Right ventricle myocardium inferior (tissue), 1 donor: ENCODE data around the gene NHEJ1. TPM values are rescaled to one million over a fixed set of nuclear protein-coding genes. Genes with fewer than 3 reads are reported as not detected.

Experiments used
- ATAC-seq: fragments of 200-7000 bp; cut with Tn5 transposase; one replicate; pipeline ENCODE4 v1.9.1; 2020; ENCODE audit warnings: mild to moderate bottlenecking, moderate library complexity
- DNase-seq: peaks from one replicate; pipeline ENCODE4 v3.0.0; 2021; ENCODE audit errors: missing footprints
- intact Hi-C: fragments of 100-400 bp; cut with DNase I; formaldehyde crosslinking; loops from one replicate; pipeline ENCODE4 v1.11.0; 2022
- total RNA-seq: library from RNA; stranded (reverse); fragmentation: NEBNext Ultra II Directional; extraction: Animal tissue kit (Norgen Biotek cat#: 25700); gene quantifications from one replicate; pipeline ENCODE4 v1.2.1, GENCODE V29; 2021
- donor health status: DM: no; HTN: yes; CAD: no; lungs with severe emphysema.

The NHEJ1 gene
- total RNA-seq, 1 donor from 2014 or later = 9.7 TPM

DNA sequence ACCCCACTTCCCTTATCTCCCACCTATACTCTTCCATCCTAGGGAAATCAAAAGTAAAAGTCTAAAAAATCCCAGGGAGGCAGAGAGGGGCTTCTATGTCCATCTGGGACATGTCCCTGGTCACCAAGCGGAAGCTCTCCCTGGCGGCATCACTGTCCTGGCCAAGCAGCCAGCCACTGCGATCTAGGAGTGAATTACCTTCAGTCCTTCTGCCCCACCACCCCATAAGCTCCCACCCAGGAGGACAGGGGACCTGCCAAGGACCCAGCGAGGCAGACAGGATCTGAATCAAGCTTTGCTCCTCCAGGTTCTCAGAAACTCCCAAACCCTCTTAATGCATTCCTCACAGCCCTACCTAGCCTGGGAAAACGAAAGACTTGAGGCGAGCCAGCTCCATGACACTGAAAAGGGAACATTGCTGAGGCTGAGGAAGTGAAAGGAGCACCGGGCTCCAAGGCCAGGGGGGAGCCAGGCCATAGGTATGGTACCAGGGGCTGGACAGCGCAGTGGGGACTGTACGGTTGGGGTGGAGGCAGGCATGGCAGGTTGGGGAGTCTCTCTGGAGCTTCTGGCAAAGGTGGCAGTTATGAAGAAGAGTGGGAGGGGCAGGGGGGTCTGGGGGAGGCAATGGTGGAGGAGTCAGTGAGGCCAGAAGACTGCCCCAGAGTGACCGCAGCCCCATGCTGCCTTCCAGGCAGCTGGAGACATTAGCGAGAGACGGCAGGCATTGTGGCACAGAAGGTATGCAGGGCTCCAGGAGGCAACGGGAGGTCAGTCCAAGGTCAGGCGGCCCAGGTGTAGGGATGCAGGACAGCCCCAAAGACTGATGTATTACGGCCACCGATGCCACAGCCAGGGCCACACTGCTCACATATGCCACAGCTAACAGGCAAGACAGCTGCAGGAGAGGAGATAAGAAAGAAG is 11.9 kb upstream of the NHEJ1 start:
- DNase-seq (no peak), ATAC-seq (no peak)
- intact Hi-C loops = no loop called here

DNA sequence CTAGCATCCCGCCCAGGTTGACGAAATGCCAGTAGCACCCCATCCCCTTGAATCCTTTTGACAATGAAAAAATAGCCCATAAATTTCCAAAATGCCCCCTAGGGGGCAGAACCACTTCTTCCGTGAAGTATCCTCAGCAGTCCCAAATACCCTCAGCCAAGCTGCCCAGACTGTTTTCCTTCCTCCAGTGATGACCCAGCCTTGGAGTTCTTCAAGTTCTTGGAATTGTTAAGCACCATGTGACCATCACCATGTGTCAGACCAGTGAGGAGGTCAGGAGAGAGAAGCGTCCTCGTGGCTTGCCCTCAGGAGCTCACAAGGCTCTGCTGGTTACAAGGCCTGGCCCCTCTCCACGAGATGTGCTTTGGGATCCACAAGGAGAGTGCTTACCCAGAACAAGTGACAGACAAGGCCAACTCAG is 10.6 kb upstream of the NHEJ1 start:
- intact Hi-C loops = no loop called here
- DNase-seq = no peak

DNA sequence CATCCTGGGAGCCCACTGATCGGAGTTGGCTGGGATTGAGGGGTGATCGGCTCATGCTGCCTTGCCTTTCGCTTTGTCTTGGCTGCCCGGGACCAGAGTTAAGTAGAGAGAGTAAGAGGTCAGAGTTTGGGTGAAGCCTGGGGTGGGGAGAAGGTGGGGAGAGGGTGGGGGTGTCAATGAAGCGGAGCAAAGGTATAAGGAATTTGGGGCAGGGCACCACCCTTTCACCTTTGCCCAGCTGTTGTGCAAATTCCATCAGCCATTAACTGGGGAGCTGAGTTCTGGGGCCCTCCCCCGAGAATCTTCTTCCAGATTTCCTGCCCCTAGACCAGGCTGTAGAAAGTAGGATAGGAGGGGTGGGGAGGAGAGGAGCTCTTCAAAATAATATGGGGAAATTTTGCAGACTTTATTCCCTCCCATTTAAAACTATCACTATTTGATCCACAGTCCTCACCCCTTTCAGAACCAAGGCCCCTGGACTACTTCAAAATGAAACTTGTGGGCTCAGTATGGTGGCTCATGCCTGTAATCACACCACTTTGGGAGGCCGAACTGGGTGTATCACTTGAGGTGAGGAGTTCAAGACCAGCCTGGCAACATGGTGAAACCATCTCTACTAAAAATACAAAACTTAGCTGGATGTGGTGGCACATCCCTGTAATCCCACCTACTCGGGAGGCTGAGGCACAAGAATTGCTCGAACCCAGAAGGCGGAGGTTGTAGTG is 9.5 kb upstream of the NHEJ1 start, which contains the start of gene SLC23A3:
SLC23A3 (minus strand) TSS at position 100 of the 725 bp plus-strand sequence; CDS start at position 55, 45 bp downstream.
- intact Hi-C loops = no loop called here
- no peak for DNase-seq
- ATAC-seq = no peak

More for the DNA sequence above, 10.6 kb upstream of the NHEJ1 start:
- ATAC-seq = peak; percentile 71

DNA sequence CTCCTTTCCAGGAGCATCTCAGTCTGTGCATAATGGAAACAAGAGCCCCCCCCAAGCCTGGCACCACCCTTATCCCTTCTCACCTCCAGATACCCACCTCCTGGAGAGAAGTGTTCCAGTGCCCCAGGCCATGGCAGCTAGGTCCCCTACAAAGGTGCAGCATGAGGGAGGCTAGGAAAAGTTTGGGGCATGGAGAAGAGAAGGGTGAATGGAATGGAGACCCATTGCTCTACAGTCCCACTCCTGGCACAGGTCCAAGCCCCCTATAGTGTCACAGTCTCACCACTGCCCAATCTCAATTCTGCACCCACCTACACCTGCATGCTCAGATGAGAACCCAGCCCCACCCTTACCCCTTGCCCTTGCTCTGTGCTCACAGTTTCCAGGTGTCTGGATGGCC is 8.3 kb upstream of the NHEJ1 start:
- no peak for DNase-seq
- ATAC-seq = no peak
- intact Hi-C loops = no loop called here

DNA sequence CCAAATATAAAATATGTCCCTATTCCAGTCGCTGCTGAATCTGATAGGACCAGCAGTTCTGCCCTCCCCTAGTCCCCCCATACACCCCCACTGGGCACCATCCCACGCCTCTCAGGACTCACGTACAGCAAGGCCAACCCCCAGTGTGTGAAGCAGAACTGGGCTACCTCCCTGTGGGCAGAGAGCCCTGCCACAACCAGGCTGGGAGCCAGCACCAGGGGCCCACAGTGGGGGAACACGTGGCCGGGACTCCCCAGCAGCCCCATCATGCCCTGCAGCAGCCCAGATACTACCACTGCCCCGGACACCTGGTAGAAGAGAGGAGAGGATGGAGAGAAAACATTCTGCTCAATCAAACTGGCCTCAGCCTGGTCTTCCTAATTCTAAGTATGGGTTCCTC is 7.9 kb upstream of the NHEJ1 start:
- DNase-seq (no peak), ATAC-seq (no peak)
- intact Hi-C loops = no loop called here

DNA sequence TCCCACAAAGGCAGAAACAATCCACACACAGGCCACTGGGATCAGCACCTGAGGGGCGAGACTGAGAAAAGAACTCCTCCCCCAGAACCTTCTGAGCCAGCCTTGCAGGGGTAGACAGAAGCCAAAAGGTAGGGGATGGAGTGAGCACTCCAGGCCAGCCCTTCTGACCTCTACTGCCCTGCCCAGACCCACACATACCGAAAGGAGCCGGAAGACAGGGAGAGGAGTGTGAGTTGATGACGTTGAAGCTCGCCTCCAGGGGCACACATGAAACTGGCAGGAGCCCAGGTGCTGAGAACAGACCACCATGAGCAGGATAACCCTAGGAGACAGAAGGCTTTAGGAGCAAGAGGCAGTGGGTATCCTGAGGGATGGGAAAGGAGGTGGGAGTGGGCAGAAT is 7.4 kb upstream of the NHEJ1 start:
- ATAC-seq (no peak), DNase-seq (no peak)
- intact Hi-C loops = no loop called here

DNA sequence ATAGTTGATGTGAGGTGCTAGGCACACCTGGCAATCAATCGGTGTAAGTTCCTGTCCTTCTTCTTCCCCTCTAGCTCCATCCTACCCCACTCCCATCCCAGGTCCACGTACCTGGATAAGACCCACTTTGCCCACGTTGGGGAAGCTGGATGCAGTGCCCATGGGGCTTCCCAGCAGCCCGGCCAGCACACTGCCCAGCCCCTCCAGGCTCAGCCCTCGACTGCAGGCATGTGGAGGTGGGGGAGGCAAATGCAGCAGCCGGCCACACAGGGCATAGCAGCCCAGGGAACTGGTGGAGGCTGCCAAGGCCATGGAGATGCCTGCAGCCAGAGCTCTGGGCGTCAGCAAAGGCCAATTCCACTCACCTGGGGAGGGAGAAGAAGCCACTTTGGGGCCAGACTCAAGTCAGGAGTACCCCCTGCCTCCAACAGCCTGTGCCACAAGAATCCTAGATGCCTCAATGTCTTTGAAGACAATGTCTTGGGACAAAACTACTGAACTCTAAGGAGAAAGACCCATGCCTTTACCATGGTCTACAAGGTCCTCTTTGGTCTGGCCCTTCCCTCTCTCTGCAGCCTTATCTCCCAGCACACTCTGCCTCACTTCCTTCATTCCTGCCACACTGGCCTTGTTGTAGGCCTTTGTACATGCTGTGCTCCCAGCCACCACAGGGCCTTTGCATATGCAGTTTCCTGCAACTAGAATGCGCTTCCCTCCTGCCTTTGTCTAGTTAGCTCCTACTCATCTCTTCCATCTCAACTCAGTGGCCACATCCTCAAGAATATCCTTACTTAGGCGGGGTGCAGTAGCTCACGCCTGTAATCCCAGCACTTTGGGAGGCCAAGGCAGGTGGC is 4.7 kb upstream of the NHEJ1 start:
- intact Hi-C loops = no loop called here
- DNase-seq (no peak), ATAC-seq (no peak)

DNA sequence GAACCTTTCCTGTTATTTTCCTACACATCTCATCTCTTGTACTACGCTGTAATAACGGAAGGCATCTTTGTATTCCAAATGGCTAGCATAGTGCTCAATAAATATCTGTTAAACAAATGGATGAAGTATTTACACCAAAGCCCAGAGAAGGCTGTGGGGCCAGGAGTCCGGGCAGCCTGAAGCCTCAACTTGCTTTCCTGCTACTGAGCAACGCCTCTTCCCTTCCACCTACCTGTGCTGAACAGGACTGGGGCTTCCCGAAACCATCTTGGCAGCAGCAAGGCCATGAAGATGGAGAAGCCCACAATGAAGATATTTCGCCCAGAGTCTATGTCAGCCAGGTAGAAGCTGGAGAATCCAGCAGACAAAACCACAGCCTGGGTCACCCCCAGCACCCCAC is 2.5 kb upstream of the NHEJ1 start:
- no peak for DNase-seq
- intact Hi-C loops = no loop called here
- no peak for ATAC-seq

DNA sequence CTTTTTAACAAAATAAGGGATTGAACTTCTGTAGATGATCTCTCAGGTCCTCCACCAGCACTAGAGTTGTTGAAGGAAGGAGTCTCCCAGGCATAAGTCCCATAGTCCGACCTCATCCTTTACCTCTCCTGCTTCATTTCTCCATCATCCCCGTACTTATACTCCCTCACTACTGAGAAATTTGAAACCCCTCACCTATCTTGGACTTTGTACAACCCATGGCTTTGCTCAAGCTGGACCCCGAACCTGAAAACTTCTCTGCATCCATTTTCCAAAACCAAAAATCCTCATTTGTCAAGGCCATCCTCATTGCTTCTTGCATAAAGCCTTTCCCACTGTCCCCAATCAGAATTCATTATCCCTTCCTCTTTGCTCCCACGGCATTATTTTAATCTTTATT is 482 bp upstream of the NHEJ1 start:
- ATAC-seq = no peak
- DNase-seq = no peak
- intact Hi-C loops = no loop called here

DNA sequence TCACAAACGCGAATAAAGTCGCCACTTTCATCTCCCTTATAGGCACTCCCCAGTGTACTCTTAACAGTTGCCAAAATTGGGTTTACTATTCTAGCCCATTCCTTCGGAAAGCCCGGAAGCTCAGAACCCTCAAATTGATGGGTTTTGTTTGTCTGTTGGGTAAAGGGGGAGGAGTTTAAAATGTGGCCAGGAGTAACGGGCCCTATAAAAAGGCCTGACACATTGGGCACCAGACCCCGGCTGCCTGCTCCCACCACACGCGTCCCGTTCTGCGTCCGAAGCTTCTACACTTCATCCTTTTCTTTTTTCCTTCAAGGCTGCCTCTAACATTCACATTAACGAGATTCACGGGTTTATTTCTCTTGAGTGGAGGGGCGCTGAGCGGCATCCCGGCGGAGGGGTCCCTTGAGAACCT is 837 bp downstream of the NHEJ1 start:
- no peak for DNase-seq
- intact Hi-C loops = loop anchor here (1.0 kb wide), 3 partner anchors 18 to 139 kb away; no protein-coding TSS in a partner anchor
- ATAC-seq = no peak

DNA sequence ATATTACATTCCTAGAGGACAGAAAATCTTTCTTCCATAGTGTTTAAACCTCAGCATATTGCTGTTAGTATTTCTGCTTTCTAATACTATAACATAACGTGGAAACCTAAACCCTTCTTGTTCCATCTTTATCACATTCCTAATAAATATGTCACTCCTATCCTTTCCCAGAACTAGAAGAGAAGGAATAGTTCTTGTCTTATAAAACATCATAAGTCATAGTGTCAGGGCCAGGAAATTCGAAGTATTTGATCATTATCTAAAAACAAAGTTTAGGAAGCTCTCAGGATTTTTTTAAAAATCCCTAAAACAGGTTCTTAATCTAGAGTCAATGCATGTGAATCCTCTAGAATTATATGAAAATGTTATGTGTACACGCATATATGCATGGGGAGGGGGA is 2.0 kb downstream of the NHEJ1 start:
- intact Hi-C loops = no loop called here
- no peak for ATAC-seq

DNA sequence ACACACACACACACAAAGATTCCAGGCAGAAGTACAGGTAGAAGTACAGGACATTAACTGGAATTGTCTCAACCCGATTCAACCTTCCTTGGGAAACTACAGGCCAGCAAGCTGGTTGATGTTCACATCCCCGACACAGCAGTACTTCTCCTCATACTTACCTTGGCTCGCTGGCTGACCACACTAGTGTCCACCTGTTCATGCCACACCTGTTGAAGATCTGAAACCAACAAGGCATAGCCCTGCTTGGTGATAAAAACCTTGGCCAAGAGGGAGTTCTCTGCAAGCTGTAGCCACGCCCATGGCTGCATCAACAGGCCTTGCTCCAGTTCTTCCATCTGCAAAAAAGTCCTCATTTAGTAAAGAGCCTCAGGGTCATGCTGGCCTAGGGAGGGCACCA is 2.6 kb downstream of the NHEJ1 start:
- ATAC-seq (no peak), DNase-seq (no peak)
- intact Hi-C loops = no loop called here

More for the DNA sequence above, 2.0 kb downstream of the NHEJ1 start:
- no peak for DNase-seq

DNA sequence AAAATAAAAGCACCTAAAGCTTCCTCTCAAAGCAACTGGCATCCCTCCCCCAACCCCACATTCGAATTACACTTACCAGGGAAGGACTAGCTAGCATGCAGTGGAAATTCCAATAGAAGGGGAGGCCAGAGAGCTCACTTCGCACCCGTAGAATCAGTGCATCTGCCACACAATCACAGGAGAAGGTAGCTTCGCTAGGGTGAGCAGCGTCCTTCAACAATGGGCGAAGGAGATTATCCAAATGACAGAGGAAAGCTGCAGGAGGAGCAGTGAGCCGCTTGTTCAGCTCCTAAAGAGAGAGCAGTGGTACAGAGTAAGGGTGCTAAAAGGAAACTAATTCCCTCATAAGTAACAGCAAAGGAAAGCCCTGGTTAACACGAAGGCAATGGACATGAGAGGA is 3.2 kb downstream of the NHEJ1 start:
- no peak for ATAC-seq
- no peak for DNase-seq
- intact Hi-C loops = no loop called here

DNA sequence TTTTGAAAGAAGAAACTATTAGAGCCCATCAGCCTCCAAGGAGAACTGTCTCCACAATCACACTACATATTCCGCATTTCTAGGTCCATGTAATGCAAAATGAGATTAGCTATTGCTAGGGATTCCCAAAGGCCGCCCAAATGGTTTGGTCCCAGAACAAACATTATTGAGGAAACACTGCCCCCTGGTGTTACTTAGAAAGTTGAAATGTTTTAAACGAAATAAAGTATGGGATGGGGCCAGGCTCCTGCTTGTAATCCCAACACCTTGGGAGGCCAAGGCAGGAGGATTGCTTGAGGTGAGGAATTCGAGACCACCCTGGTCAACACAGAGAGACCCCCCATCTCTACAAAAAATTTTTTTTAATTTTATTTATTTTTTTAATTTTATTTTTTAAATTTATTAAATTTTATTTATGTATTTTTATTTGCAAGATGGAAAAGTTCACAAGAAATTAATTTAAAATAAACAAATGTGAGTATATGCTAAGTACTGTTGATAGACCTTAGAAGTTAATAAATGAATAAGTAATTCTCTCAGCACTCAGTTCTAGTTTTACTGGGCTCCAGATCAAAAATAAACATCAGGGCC is 5.5 kb downstream of the NHEJ1 start:
- intact Hi-C loops = loop anchor here (2.0 kb wide), 1 partner anchor 96 kb away; no protein-coding TSS in a partner anchor
- DNase-seq = no peak

DNA sequence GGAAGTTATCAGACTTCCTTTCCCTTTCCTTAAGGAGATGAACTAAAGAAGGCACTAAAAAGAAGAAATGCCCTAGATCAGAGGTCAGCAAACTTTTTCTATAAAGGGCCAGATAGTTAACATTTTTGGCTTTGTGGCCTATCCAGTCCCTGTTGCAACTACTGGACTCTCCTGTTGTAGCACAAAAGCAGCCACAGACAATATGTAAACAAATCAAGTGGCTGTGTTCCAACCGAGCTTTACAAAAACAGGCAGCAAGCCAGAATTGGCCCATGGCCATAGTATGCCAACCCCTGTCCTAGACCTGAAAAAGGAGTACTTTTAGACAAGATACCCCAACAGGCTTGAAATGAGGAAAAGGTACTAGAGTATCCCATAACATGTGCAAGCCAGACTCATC is 10.9 kb downstream of the NHEJ1 start:
- DNase-seq (no peak), ATAC-seq (no peak)
- intact Hi-C loops = no loop called here

More for the DNA sequence above, 5.5 kb downstream of the NHEJ1 start:
- no peak for ATAC-seq

DNA sequence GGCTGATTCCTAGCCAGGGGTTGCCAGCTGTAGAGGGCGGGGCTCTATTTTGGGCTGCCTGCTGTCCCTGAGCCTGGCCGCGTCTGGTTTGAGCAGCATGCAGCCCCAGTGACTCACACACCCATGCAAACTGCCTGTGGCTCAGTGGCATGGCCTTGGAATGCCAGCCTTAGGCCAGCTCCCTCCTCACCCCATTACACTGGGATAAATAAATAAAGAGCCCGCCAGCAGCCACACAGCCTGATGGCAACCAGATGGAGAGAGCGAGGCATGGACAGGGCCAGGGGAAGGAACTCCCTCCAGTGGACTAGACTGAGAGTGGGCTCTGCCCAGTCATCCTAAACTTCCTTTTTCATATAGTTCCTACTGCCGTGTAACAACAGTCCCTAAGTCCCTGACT is 18.3 kb downstream of the NHEJ1 start:
- ATAC-seq (no peak), DNase-seq (no peak)
- intact Hi-C loops = no loop called here

DNA sequence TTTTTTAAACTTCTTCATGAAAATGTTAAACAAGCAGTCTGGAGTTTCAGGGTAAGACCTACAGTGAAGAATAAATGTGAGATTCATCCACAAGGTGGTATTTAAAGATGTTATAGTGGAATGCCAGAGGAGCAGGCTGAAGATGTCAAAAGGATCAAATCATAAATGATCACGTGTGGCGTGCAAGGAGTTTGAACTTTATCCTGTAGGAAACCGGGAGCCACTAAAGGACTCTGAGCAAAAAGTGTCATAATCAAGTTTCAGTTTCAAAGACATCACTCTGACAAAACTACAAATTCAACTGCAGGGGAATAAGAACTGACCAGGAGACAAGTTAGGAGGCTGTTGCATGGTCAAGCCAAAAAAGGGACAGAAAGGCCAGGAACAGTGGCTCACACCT is 19.9 kb downstream of the NHEJ1 start:
- ATAC-seq (no peak), DNase-seq (no peak)
- intact Hi-C loops = no loop called here

DNA sequence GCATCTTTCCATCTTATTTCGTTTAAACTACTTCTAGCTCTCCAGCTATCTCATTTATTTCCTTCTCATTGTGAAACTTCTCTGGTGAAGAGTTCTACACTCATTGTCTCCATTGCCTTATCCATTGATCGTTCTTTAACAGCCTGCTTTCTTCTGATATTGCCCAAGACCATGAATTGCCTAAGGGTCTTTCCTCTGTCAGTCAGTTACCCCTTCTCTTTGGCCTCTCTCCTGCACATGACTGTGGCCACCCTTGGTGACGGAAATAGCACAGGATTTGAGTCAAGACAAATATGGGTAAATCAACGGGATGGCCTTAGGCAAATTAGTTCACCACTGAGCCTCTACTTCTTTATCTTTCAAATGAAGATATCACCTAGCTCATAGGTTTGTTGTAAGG is 26.6 kb downstream of the NHEJ1 start:
- ATAC-seq (no peak), DNase-seq (no peak)
- intact Hi-C loops = no loop called here

DNA sequence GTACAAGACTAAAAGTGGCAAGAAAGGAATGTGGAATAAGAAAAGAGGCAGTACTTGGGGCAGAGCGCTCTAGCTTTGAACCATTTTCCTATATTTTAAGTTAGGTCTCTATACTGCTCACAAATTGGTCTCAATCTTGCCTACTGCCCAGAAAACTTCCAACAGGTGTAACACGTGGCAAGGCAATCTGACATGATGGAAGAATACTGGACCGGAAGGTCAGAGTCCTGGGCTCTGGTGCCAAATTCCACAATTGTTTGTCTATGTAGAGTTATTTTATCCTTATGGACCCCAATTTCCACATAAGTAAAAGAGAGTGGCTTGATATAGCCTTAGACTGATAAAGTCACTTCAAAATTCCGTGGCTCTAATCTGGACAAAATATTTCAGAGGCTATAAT is 28.9 kb downstream of the NHEJ1 start:
- intact Hi-C loops = no loop called here
- no peak for ATAC-seq
- no peak for DNase-seq
